OCI-LY7 (cell line): ENCODE measurements around the gene NCKAP5. TPM values are rescaled to one million over a fixed set of nuclear protein-coding genes. Genes with fewer than 3 reads are reported as not detected.

Source experiments
- BruUV-seq: library from RNA; stranded (reverse); fragments of 400-500 nt; replicated peaks from 2 replicates; lab custom pipeline; 2021; lab: Mats Ljungman, UMichigan
- CTCF ChIA-PET: fragments of 300-600 bp; sonication (Branson Sonifier 250); formaldehyde crosslinking; loops from one replicate; lab custom pipeline; 2022; ENCODE audit warnings: antibody characterized with exemption; ENCODE audit not compliant: unreplicated experiment; lab: Charles Lee
- POLR2A ChIA-PET: fragments of 300-600 bp; sonication (Branson Sonifier 250); formaldehyde crosslinking; loops from one replicate; lab custom pipeline; 2022; ENCODE audit warnings: antibody characterized with exemption; lab: Charles Lee
- DNase-seq: peaks from one replicate; pipeline ENCODE4 v3.0.0-alpha.2; 2015; ENCODE audit warnings: low spot score
- H2AFZ ChIP-seq: fragments of 200-600 bp; sonication (generic), shearing (Covaris generic); 2 replicates; pipeline ENCODE4 v1.6.1; 2014; ENCODE audit warnings: mild to moderate bottlenecking, antibody characterized with exemption, low read length, moderate library complexity
- H3K27ac ChIP-seq: fragments of 200-600 bp; sonication (generic); 2 replicates; pipeline ENCODE4 v1.5.1; 2014; ENCODE audit warnings: mixed run types, low read depth, mild to moderate bottlenecking, moderate library complexity, low read length, inconsistent platforms; ENCODE audit not compliant: poor library complexity, severe bottlenecking
- H3K36me3 ChIP-seq: fragments of 200-600 bp; sonication (generic); 2 replicates; pipeline ENCODE4 v1.6.1; 2014; ENCODE audit warnings: mild to moderate bottlenecking, antibody characterized with exemption, low read length, moderate library complexity, mixed read lengths; ENCODE audit not compliant: insufficient read depth
- H3K4me1 ChIP-seq: fragments of 200-600 bp; sonication (generic); 2 replicates; pipeline ENCODE4 v1.5.1; 2014; ENCODE audit warnings: mild to moderate bottlenecking, low read length; ENCODE audit not compliant: insufficient read depth, poor library complexity, severe bottlenecking
- H3K4me2 ChIP-seq: fragments of 200-600 bp; sonication (generic); 2 replicates; pipeline ENCODE4 v1.6.1; 2014; ENCODE audit warnings: mild to moderate bottlenecking, low read length
- H3K4me3 ChIP-seq: fragments of 200-600 bp; sonication (generic); 2 replicates; pipeline ENCODE4 v1.5.1; 2014; ENCODE audit warnings: mild to moderate bottlenecking, low read depth, low read length; ENCODE audit not compliant: poor library complexity, severe bottlenecking
- H3K79me2 ChIP-seq: fragments of 200-600 bp; sonication (generic); 2 replicates; pipeline ENCODE4 v1.6.1; 2016; ENCODE audit warnings: low read depth, mild to moderate bottlenecking, low read length, moderate library complexity, mixed read lengths; ENCODE audit not compliant: insufficient read depth
- H3K9me2 ChIP-seq: fragments of 200-600 bp; sonication (generic); 2 replicates; pipeline ENCODE4 v1.6.1; 2016; ENCODE audit warnings: mild to moderate bottlenecking, low read length, mixed read lengths; ENCODE audit not compliant: insufficient read depth
- H3K9me3 ChIP-seq: fragments of 200-600 bp; sonication (generic); 2 replicates; pipeline ENCODE4 v1.6.1; 2014; ENCODE audit warnings: mild to moderate bottlenecking, mixed run types, low read length, mixed read lengths
- H4K20me1 ChIP-seq: fragments of 200-600 bp; sonication (generic); 2 replicates; pipeline ENCODE4 v1.6.1; 2014; ENCODE audit warnings: mild to moderate bottlenecking, antibody characterized with exemption, low read length, moderate library complexity, mixed read lengths; ENCODE audit not compliant: insufficient read depth
- CTCF ChIP-seq: fragments of 200-600 bp; sonication (generic); conservative IDR thresholded peaks from 2 replicates; pipeline ENCODE4 v1.5.1; 2014; ENCODE audit warnings: mild to moderate bottlenecking, antibody characterized with exemption, low read length, moderate library complexity, mixed read lengths
- EZH2phosphoT487 ChIP-seq: fragments of 200-600 bp; sonication (generic); IDR thresholded peaks from 2 replicates; pipeline ENCODE4 v1.6.1; 2018; ENCODE audit warnings: low read depth, borderline replicate concordance, mild to moderate bottlenecking, mixed run types, antibody characterized with exemption, low read length, moderate library complexity, mixed read lengths
- intact Hi-C: fragments of 100-400 bp; cut with micrococcal nuclease; formaldehyde crosslinking; loops from one replicate; pipeline ENCODE4 v1.10.0; 2022; ENCODE audit not compliant: unreplicated experiment
- total RNA-seq, 2 experiments: library from RNA; depleted of rRNA in 1 of 2; stranded (reverse); fragments of >200 nt in 1 of 2; shearing (Covaris generic) in 1 of 2; gene quantifications; 2 replicates each; pipeline ENCODE4 v1.2.3, GENCODE V29; 2014 to 2022

NCKAP5 gene
- total RNA-seq, 2 experiments from 2014 or later: not detected

GRCh38 chr2:133266926-133267590, 301.2 kb downstream of the NCKAP5 start:
- TF ChIP-seq CTCF (no peak), EZH2phosphoT487 (no peak)
- H3K9me3 ChIP-seq: no peaks in the 10 kb centered on the region
- CTCF ChIA-PET: no interaction called here
- DNase-seq: no peak
- H2AFZ ChIP-seq: no peak overlapping the region
- POLR2A ChIA-PET: no interaction called here
- H3K4me1 ChIP-seq: no peaks in the 10 kb centered on the region
- no peaks in the 10 kb centered on the region for H3K79me2 ChIP-seq
- H3K4me3 ChIP-seq: no peak overlapping the region
- H3K9me2 ChIP-seq: no peaks in the 10 kb centered on the region
- no peak overlapping the region for H3K4me2 ChIP-seq
- no peaks in the 10 kb centered on the region for H4K20me1 ChIP-seq
- no TSS peak for BruUV-seq
- intact Hi-C loops: no loop called here
- H3K36me3 ChIP-seq: no peaks in the 10 kb centered on the region
- no peak overlapping the region for H3K27ac ChIP-seq

DNA sequence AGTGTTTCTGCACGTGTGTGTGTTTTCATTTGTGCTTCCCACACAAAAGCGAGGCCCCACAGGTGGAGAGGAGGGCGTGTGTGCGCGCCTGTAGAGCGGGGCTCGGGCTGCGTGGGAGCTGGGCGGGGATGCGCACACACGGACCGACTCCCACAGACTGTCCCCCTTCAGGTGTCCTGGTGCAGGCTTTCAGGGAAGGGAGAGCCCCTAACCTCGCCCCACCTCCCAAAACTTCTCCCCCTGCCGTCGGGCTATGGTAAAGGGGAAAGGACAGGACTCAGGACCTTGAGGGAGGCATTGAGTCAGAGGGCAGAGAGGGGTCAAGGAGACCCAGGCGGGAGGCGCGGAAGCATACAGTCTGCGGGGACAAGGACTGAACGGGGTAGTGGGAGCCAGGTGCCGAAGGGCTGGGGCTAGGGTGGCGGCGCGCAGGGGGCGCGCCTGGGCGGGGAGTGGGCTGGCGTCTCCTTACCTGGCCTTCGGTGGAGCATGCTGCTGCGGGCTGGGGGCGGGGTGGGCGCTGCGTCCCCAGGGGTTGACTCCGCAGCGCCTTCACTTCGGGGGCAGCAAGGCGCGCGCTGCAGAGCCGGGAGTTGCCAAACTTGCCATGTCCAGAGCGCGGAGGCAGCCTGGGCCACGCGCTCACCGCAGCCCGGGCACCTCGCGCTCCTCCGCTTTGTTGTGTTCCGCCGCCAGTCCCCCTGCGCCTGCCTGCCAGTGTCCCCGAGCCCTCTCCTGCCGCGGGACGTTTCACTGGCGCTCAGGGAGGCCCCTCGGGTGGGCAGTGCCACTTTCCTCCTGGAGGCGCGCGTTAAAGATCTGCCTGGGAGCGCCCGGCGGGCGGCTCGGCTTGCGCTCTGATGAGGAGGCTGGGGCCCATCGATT, 302.0 kb downstream of the NCKAP5 start:
- no TSS peak for BruUV-seq
- TF ChIP-seq CTCF (no peak), EZH2phosphoT487 (no peak)
- ChIA-PET POLR2A (no interaction called here), CTCF (no interaction called here)
- Histone ChIP-seq H4K20me1 (no peaks in the 10 kb centered on the region), H2AFZ (no peak overlapping the region), H3K36me3 (no peaks in the 10 kb centered on the region), H3K9me3 (no peaks in the 10 kb centered on the region), H3K4me2 (no peak overlapping the region), H3K27ac (no peak overlapping the region), H3K9me2 (no peaks in the 10 kb centered on the region), H3K79me2 (no peaks in the 10 kb centered on the region), H3K4me3 (no peak overlapping the region), H3K4me1 (no peaks in the 10 kb centered on the region)
- DNase-seq: no peak
- intact Hi-C loops: no loop called here
